Measurements from ENCODE around the gene AOC2.
A peak's percentile ranks its signal among the peaks of the same experiment; 100 is the strongest.

Gene AOC2

DNA sequence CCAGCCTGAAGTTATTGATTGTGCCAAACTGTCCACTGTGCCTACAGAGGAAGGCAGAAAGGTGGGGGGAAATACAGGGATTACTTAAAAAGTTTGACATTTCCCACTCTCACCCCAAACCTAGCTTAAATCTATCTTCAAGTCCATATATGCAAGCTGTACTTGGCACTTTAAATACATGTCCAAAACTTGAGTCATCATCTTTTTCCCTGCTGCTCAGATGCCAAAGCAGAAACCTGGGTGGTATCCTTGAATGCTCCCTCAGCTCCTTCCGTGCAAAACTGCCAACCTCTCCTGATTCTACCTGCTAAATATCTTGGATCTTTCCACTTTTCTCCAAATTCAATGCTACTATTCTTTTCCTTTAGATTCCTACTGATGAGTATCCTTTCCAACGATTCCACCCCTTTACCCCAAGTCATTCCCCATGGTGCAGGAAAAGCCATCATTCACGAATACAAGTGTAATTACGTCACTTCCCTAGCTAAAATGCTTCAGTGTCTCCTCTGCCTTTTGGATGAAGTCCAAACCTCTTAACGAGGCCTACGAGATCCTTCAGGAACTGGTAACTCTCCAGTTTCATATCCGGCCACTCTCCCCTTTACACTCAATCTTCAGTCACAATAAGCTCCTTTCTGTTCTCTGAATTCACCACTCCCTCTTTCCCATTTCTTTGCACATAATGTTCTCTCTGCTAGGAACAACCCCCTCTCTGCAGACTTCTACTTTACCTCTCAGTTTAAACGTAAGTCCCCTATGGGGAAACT, 29.6 kb upstream of the AOC2 start:
- ATAC-seq (ENCODE audit: low read depth) (no peak), DNase-seq (ENCODE audit: low spot score in 2 of 2) (no peak)
- H3K4me3 Mint-ChIP-seq, result no peak overlapping the region
- H3K4me1 Mint-ChIP-seq, result peaks cover 3% of the 10 kb centered on the region
- H3K27ac Mint-ChIP-seq, result no peak overlapping the region
- H3K9me3 Mint-ChIP-seq, result no peaks in the 10 kb centered on the region
- H3K27me3 Mint-ChIP-seq, result no peaks in the 10 kb centered on the region
- H3K36me3 Mint-ChIP-seq, result peaks cover 40% of the 10 kb centered on the region

DNA sequence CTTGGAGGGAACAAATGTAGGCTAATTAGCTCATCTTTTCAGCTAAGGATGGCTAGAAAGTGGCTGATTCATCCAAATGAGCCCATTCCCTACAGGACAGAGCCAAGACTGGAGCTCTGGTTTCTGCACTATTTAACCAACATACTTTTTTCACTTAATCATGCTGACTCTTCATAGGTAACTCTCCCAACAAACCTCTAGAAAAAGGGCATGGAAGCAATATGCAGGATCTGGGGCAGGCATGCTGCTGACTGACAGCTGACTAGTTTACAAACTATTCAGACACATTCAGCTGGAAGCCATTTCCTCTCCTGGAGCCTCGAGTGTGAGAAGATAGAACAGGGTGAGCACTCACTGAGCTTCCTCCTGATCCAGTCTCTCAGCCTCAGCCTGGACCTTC, 26.5 kb upstream of the AOC2 start:
- peaks cover 40% of the 10 kb centered on the region for H3K36me3 Mint-ChIP-seq
- ATAC-seq (ENCODE audit: low read depth), result no peak
- H3K27ac Mint-ChIP-seq, result no peak overlapping the region
- H3K9me3 Mint-ChIP-seq, result no peaks in the 10 kb centered on the region
- no peak overlapping the region for H3K4me3 Mint-ChIP-seq
- no peak for DNase-seq (ENCODE audit: low spot score in 2 of 2)
- peaks cover 8% of the 10 kb centered on the region for H3K4me1 Mint-ChIP-seq
- H3K27me3 Mint-ChIP-seq, result no peaks in the 10 kb centered on the region

DNA sequence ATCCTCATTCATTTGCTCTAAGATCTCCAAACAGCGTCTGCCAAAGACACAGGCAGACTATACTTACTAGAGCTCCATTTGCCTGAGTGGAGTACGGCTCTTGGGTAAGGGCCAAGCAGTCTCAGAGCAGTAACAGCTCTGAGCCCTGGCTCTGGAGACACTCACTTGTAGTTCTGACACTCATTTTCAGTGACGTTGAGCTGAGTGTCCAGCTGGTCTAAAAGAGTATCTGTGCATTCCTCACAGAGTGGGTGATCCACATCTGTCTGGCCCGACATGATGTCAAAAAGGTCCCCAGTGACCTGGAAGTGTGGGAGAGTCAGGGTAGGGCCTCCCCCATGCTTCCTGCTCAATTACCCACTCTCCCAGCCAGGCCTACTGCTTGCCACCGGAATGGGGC, 26.0 kb upstream of the AOC2 start:
- H3K4me1 Mint-ChIP-seq, result peaks cover 9% of the 10 kb centered on the region
- no peak overlapping the region for H3K4me3 Mint-ChIP-seq
- no peaks in the 10 kb centered on the region for H3K27me3 Mint-ChIP-seq
- H3K36me3 Mint-ChIP-seq, result peaks cover 40% of the 10 kb centered on the region
- H3K9me3 Mint-ChIP-seq, result no peaks in the 10 kb centered on the region
- DNase-seq (ENCODE audit: low spot score in 2 of 2) (no peak), ATAC-seq (ENCODE audit: low read depth) (no peak)
- H3K27ac Mint-ChIP-seq, result no peak overlapping the region

DNA sequence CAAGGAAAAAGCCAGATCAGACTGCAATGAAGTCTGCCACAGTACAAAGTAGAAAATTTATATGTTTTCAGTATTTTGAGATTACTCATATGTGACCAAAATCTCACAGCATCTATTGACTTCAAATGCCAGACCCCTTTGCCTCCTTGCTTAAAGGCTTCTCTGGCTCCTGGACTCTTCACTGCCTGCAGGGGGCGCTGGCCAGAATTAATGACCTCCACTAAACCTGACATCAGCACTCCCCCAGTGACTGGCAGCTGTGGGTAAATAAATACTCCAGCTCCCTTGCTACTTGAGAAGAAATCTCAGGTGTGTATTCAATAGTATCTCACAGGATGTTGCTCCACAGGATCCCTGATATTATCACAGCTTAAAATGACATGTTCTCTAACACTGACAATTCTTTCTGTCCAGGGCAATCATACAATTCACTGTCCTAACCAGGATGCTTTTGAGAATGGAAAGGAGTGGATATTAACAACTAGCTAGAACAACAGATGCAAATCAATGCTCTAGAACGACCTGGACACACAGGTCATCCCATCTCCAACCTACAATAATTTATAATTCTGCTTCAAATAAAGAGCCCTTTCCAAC, 24.3 kb upstream of the AOC2 start:
- Mint-ChIP-seq H3K4me1 (peaks cover 12% of the 10 kb centered on the region), H3K27me3 (no peaks in the 10 kb centered on the region), H3K9me3 (no peaks in the 10 kb centered on the region), H3K27ac (no peak overlapping the region), H3K4me3 (no peak overlapping the region), H3K36me3 (peaks cover 32% of the 10 kb centered on the region)
- ATAC-seq (ENCODE audit: low read depth) (peak; percentile 35), DNase-seq (ENCODE audit: low spot score in 2 of 2) (peak; percentile 46 to 55)

DNA sequence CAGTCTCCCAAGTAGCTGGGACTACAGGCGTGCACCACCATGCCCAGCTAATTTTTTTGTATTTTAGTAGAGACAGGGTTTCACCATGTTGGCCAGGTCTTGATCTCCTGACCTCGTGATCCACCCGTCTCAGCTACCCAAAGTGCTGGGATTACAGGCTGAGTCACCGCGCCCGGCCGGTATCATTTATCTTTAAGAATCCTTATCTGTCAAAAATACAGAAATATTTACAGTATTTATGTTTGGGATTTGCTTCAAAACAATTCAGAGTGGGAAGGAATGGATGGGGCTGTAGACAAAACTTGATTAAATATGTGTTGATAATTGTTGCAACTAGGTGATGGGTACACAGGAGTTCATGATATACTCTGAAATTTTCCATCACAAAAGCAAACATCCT, 23.2 kb upstream of the AOC2 start:
- ATAC-seq (ENCODE audit: low read depth) (no peak), DNase-seq (ENCODE audit: low spot score in 2 of 2) (no peak)
- peaks cover 12% of the 10 kb centered on the region for H3K4me1 Mint-ChIP-seq
- no peak overlapping the region for H3K4me3 Mint-ChIP-seq
- H3K9me3 Mint-ChIP-seq, result no peaks in the 10 kb centered on the region
- H3K27ac Mint-ChIP-seq, result no peak overlapping the region
- no peaks in the 10 kb centered on the region for H3K27me3 Mint-ChIP-seq
- peaks cover 24% of the 10 kb centered on the region for H3K36me3 Mint-ChIP-seq

DNA sequence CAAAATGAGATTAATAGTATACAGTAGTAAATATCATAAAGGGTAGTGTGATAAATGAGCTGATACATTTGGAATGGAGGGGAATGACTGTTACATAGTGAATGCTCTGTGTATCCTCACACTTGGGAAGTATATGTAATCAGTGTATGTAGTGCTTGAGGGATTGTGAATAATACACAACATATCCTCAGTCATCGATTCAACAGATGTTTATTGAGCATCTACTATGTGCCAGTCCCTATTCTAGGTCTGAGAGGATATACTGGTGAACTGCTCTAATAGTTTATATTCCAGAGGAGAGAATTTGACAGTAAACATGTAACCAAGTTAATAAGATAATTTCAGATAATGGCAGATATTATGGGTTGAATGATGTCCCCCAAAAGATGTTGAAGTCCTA, 16.9 kb upstream of the AOC2 start:
- DNase-seq (ENCODE audit: low spot score in 2 of 2), result no peak
- Mint-ChIP-seq H3K4me3 (no peak overlapping the region), H3K4me1 (peaks cover 12% of the 10 kb centered on the region), H3K27ac (no peak overlapping the region), H3K27me3 (no peaks in the 10 kb centered on the region), H3K9me3 (no peaks in the 10 kb centered on the region), H3K36me3 (no peaks in the 10 kb centered on the region)
- no peak for ATAC-seq (ENCODE audit: low read depth)

DNA sequence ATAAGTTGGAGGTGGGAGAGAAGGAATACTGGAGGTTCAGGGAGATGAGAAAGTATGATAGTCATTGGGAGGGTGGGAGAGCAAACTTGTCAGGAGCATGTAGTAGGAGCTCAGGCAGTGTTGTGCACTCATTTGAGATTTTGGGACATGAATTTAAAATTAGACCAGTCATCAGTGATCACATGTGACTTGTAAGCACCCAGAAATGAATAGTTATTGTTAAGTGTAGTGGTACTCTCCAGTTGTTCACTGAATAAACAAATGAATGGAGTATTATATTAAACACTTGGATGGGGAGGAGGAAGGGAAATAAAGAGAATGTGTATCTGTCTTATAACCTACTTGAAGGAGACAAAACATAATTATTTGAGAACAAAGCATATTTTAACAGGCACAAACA, 13.4 kb upstream of the AOC2 start:
- Mint-ChIP-seq H3K27me3 (no peaks in the 10 kb centered on the region), H3K36me3 (no peaks in the 10 kb centered on the region), H3K4me1 (peaks cover 14% of the 10 kb centered on the region), H3K27ac (no peak overlapping the region), H3K4me3 (no peak overlapping the region), H3K9me3 (no peaks in the 10 kb centered on the region)
- no peak for DNase-seq (ENCODE audit: low spot score in 2 of 2)
- no peak for ATAC-seq (ENCODE audit: low read depth)

DNA sequence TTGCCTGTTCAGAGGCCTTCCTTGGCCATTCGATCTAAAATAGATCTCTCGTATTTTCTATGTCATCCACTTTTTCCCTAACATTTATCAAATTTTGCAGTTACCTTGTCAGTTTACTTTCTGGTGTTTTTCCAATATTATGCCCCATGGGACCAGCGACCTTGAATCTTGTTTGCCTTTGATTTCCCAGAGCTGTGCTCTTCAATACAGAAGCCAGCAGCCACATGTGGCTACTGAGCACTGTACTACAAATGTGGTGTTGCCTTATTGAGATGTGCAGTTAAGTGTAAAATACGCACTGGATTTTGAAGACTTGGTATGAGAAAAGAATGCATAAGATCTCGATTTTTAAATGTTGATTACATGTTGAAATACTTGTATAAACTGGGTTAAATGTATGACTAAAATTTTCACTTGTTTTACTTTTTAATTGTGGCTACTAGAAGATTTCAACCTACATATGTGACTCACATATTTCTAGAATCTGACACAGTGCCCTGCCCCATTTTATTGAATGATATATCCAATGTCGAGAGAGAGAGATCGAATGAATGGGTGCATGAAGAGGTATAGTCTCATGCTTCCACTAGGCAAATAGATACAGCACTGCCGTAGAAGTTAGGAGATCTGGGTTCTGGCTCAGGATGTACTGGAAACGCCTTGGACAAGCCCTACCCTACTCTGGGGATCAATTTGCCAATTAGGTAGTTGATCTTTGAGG, 12.0 kb upstream of the AOC2 start:
- Mint-ChIP-seq H3K4me3 (peak overlapping the region; percentile 97), H3K27me3 (no peaks in the 10 kb centered on the region), H3K27ac (peak overlapping the region; percentile 99), H3K36me3 (no peaks in the 10 kb centered on the region), H3K4me1 (peaks cover 14% of the 10 kb centered on the region), H3K9me3 (no peaks in the 10 kb centered on the region)
- DNase-seq (ENCODE audit: low spot score in 2 of 2), result no peak
- ATAC-seq (ENCODE audit: low read depth), result peak; percentile 11

DNA sequence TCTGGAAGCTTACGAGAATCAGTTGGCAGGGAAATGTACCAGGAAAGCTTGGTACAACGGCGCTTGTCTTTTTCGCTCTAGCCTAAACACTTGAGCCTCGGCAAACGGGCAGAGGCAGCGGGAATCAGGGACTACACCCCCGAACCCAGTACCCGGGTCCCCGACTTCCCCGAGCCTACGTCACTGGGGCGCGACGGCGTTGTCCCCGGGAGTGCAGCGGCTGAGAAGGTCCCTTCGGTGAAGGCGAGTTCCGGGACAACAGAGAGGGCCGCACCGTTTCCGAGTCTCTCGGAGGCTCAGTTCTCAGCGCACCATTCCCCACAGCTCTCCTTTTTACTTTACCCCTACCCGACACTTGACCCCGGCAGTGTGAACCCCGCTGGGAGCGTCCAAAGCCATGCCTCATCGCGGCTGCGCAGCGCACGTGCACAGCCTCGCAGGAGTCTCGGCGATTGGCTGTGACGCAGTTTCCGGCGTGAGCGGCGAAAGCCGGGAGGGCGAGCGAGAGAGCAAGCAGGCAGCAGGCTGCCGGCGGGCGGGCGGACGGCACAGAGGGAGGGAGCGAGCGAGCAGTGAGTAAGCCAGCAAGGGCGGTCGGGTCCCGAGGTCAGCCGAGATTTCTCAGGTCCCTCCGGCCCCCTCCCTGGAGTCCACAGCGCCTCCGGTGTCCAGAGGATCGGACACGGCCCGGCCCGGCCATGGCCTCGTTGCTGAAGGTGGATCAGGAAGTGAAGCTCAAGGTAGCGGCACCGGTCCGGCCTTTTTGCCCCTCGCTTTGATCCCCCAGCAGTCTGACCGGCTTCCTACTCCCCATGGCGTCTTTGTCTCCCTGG, 11.2 kb upstream of the AOC2 start, which contains the start of gene PSME3:
PSME3 (plus strand) TSS at position 464 of the 833 bp plus-strand sequence; CDS start at position 699, 235 bp downstream.
- Mint-ChIP-seq H3K27ac (peak within 1 kb of the TSS; percentile 99), H3K27me3 (no peaks in the 10 kb centered on the region), H3K9me3 (no peaks in the 10 kb centered on the region), H3K4me3 (peak within 1 kb of the TSS; percentile 97), H3K4me1 (peaks cover 14% of the 10 kb centered on the region), H3K36me3 (peaks cover 4% of the 10 kb centered on the region)
- peak; percentile 86 to 93 for DNase-seq (ENCODE audit: low spot score in 2 of 2)
- peak; percentile 90 for ATAC-seq (ENCODE audit: low read depth)

DNA sequence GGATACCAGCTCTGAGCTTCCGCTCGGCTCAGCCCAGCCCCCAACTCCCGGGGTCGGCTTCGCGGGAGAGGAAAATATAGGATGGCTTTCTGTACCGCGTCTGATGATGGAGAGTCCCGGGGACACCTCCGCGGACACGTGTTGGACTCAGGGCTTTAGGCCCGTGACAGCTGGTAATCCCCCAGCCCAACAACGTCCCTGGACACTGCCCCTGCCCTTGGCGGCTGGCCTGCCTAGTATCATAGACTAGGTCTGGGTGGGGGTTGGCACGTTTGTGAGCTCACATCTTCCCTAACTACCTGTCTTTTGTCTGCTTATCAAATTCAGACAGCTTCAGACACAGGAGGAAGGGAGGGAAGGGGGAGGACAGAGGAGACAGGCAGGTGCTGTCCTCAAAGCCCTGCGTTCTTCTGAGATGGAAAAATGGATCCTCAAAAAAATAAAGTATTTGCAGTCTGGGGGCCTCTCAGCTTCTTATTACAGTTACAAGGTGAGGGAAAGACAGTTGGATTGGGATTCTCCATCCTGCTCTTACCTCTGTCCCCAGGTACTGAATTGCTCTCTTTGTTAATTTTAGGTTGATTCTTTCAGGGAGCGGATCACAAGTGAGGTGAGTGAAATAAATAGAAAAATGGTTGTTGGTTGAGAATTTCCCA, 10.5 kb upstream of the AOC2 start:
- no peak for DNase-seq (ENCODE audit: low spot score in 2 of 2)

DNA sequence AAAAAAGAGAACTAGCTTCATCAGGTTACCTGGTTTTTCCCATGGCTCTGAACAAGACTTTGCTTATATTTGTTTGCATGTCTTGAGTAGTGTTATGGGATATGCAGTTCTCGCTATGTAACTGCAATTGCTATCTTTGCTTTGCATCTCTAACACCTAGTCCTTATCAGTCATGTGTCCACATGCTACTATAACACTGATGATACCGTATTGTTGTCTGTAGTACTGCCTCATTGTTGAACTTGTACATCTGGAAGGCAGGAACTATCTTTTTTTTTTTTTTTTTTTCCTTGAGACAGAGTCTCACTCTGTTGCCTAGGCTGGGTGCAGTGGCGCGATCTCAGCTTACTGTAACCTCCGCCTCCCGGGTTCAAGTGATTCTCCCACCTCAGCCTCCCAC, 8.6 kb upstream of the AOC2 start:
- no peak for ATAC-seq (ENCODE audit: low read depth)
- H3K9me3 Mint-ChIP-seq, result no peaks in the 10 kb centered on the region
- H3K4me3 Mint-ChIP-seq, result no peak overlapping the region
- DNase-seq (ENCODE audit: low spot score in 2 of 2), result no peak
- H3K4me1 Mint-ChIP-seq, result peaks cover 14% of the 10 kb centered on the region
- no peaks in the 10 kb centered on the region for H3K27me3 Mint-ChIP-seq
- H3K36me3 Mint-ChIP-seq, result peaks cover 7% of the 10 kb centered on the region
- no peak overlapping the region for H3K27ac Mint-ChIP-seq

More for the DNA sequence above, 10.5 kb upstream of the AOC2 start:
- peak overlapping the region; percentile 99 for H3K27ac Mint-ChIP-seq
- peaks cover 14% of the 10 kb centered on the region for H3K4me1 Mint-ChIP-seq
- H3K9me3 Mint-ChIP-seq, result no peaks in the 10 kb centered on the region
- no peaks in the 10 kb centered on the region for H3K27me3 Mint-ChIP-seq
- peaks cover 4% of the 10 kb centered on the region for H3K36me3 Mint-ChIP-seq
- ATAC-seq (ENCODE audit: low read depth), result no peak
- peak overlapping the region; percentile 97 for H3K4me3 Mint-ChIP-seq

DNA sequence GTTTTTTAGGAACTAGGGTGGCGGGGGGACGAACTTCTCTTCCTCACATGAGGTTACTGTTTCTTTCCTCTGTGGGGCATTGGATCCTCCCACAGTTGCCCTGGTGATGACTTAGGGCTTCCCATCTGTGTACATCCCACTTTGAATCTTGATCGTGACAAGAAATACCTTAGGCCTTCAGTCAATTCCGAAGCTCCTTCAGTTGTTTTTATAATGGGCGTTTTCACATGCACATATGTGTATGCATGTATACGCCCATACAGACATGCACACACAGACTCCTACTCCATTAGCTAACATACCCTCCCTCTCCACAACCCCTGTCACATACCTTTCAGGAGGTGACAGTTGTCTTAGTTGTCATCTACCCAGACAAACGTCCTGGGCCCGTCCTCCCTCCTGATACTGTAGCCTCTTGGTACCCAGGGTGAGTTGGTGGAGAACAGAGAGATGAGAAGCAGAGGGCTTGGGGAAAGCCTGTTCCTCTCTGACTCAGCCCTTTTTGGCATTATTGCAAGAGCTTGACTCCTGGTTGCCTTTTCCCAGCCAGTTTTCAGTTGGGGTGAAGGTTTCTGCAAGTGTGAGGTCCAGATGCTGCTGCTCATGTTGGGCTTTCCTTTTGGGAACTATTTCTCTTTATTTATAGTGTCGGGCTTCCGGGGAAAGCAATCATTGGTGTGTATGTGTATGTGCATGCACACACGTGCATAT, 2.2 kb upstream of the AOC2 start:
- Mint-ChIP-seq H3K4me1 (peaks cover 2% of the 10 kb centered on the region), H3K36me3 (peaks cover 25% of the 10 kb centered on the region), H3K27me3 (no peaks in the 10 kb centered on the region), H3K9me3 (no peaks in the 10 kb centered on the region), H3K27ac (no peak overlapping the region), H3K4me3 (no peak overlapping the region)
- no peak for ATAC-seq (ENCODE audit: low read depth)
- no peak for DNase-seq (ENCODE audit: low spot score in 2 of 2)

Measured in memory B cell (primary cell).